DMS53 (cell line): ENCODE data around the gene DTX2.
A peak's percentile ranks its signal among the peaks of the same experiment; 100 is the strongest.
"Not testable (repeated sequence)": the region's sequence is repeated elsewhere in the genome, so short reads cannot be mapped to it uniquely, and the experiment has no call there.

Experiments used
- DNase-seq: peaks from one replicate; lab custom pipeline; 2025; lab: John Stamatoyannopoulos, UW

The DTX2 gene

GRCh38 chr7:76512941-76513816, 51.7 kb downstream of the DTX2 start:
- DNase-seq = peak; percentile 56

GRCh38 chr7:76513817-76514799, 52.6 kb downstream of the DTX2 start:
- no peak for DNase-seq

GRCh38 chr7:76514926-76515771, 53.6 kb downstream of the DTX2 start:
- DNase-seq = no peak

- no peak for DNase-seq
These were observed 54.5 kb downstream of the DTX2 start for GRCh38 chr7:76515999-76516443.

GRCh38 chr7:76516932-76517331, 55.4 kb downstream of the DTX2 start:
- DNase-seq = not testable (repeated sequence)

GRCh38 chr7:76526183-76526582, 64.7 kb downstream of the DTX2 start:
- DNase-seq = not testable (repeated sequence)

- DNase-seq = not testable (repeated sequence)
These were observed 70.1 kb downstream of the DTX2 start for GRCh38 chr7:76531643-76532042.

- DNase-seq = not testable (repeated sequence)
These were observed 81.7 kb downstream of the DTX2 start, which contains the start of gene SPDYE16 for GRCh38 chr7:76543197-76543596. TSS of gene SPDYE16 (minus strand) at chr7:76543297. CDS start at chr7:76541459, 1,838 bp downstream.

- peak; percentile 94 for DNase-seq
These were observed 87.7 kb downstream of the DTX2 start for GRCh38 chr7:76549025-76549854.

- DNase-seq = not testable (repeated sequence)
These were observed 88.3 kb downstream of the DTX2 start for GRCh38 chr7:76549855-76550248.

GRCh38 chr7:76551992-76552391, 90.5 kb downstream of the DTX2 start:
- DNase-seq = not testable (repeated sequence)
